GM19238 (cell line): Measurements from ENCODE around the gene PLXDC2.

Experiments
- DNase-seq: peaks from one replicate; pipeline ENCODE4 v3.0.0; 2011; ENCODE audit warnings: low spot score; ENCODE audit not compliant: insufficient read length

The PLXDC2 gene

DNA sequence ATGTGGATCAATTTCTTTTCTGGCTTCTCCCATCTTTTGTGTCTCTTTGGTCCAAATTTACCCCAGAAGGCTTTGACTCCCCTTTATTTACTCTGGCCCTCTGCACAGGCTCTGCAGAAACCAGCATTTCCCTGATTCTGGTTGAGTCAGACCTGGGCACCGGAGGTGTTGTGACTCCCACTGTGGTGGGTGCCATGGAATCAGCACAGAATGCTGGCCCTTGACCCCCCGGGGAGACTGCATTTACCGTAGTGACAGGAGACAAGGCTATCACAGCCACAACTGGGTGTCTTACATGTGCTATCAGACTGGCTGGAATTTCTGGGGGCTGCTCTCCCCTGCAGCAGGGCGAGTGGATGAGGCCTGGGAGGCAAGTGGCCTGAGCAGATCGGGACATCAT lies 37.6 kb downstream of the PLXDC2 start:
- no peak for DNase-seq

DNA sequence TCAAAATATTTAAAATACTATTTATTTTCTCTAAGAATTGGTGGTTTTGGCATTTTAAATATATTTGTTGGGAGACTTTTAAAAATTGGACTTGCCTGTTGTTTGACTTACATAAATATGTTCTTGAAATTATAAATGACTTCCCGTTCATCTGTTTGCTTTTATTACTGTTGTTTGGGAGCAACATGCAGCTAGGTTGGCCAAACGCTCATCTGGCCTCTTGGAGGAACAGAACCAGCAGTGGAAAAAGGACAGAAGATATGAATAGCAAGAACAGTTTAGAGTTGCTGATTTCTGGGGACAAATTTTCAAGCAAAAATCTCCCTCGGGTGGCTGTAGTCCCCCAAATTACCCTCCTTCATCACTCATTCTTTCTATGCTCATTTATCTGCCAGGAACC lies 41.6 kb downstream of the PLXDC2 start:
- no peak for DNase-seq

DNA sequence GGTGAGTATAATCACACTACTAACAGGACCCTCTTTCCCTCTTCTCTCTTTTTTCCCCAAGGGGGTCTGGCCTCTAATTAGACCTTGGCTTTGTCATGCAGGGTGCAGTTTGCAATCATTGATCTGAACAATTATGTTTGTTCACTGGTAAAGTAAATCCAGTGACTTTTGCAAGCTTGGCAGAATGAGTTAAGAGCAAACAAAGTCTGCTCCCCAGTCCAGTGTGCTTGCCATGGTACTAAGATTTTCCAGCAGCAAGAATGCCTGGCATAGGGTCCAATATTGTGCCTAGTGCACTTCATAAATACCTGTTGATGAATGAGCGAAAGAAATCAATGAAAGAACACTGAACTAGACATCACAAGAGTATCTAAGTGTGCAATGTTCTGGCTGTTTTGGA lies 43.9 kb downstream of the PLXDC2 start:
- no peak for DNase-seq

DNA sequence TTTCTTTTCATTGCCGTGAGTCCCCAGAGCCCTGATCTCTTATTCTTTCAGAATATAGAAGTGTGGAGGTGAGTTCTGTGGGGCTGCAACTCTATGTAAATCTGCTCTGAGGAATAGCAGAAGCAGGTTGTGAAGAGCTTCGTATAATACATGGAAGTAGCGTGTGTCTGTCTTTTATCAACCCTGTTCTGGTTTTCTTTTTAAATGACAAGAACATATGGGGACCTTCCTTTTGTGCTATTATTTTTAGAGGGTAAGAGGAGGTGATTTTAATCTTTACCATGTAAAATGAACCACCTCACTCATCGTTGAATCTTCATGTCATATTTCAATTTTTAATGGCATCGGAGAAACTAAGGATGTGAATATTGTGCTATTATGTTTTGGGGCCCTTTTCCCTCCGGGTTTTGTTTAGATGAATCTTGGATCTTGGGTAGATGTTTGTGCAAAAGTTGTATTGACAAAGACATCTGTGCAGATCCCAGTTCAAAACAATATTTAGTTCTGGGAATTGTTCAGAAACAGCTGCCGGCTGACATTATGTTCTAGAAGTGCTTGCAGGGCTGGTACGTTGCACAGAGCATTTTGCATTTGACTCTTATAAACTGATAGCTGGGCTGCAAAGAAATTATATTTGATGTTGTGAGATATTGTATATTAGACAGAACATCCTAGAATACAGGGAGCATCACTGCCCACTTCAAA lies 46.7 kb downstream of the PLXDC2 start:
- DNase-seq: no peak

DNA sequence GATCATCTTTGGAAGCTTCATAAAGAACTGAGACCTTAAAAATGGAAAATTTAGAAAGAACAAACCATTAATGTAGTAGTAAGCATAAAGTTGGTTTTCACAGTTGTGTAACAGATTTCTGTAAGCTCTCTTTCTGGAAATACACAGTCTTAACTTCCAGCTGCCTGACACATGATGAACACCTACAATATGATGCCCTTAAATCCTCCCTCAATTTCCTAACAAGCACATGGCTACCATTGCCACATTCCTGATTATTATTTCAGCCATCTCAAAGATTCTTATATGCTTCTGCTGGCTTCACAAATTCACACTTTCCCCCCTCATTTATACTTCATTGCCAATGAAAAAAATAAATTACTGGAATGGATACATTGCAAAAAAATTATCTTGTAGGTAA lies 49.4 kb downstream of the PLXDC2 start:
- no peak for DNase-seq

DNA sequence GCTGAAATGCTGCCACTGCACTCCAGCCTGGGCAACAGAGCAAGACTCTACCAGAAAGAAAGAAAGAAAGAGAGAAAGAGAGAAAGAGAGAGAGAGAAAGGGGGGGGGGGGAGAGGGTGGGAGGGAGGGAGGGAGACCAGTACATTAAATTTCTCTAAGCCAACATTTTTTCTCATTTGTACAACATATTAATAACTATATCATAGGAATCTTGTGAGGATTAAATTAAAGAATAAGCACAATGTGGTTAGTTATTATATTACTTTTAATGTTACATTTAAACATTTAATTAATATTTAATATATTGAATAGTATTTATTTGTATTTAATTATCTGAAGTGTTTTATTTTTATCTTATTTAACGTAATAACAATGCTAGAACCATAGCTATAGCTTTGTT lies 53.1 kb downstream of the PLXDC2 start:
- no peak for DNase-seq

DNA sequence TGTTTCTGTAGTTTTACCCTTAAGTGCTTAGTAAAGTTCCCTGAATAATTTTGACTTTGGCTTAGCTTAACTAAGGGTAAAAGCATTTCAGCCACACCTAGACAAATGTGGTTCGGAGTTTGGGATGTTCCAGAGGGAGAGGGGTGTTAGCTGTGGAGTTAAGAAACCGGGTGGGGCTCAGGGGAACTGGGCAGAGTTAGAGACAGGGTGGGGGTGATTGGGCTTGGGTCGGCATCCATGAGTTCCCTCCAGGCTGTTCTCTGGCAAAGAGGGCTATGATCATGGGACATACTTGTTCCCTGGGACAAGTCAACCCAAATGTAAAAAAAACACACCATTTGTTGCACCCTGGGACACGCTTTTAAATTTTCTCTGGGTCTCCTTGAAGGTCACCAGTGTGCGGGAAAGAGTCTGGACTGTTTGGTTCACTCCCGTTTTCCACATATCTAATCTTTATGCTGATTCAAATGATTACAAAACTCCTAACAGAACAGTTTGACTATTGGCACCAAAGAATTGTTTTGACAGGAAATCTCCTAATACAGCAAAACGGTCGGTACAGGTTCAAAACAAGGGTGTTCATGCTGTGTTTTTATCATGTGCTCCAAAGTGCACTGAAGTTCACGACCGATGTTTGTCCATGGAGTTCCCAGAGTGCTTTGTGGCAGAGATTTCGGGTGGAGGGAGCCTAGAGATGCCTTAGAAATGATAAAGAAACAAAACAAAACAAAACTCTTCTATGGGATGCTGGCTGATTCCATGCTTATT lies 56.5 kb downstream of the PLXDC2 start:
- no peak for DNase-seq

DNA sequence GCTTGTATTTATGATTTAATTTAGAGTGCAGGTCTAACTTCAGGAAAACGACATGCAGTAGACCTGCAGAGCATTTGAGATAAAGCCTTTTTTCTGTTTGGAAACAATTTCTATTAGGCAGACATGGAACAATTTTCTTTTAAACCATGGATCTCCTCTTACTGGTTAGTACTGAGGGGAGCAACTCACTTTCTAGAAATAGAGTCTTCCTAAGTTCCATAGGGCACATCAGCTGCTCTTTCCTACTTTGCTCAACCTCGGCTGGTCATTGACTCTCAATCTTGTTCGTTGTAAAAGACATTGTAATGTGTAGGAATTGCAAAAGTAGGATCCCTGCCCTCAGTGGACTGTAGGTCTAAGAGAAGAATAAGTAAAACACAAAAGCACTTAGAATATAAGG lies 58.0 kb downstream of the PLXDC2 start:
- no peak for DNase-seq

DNA sequence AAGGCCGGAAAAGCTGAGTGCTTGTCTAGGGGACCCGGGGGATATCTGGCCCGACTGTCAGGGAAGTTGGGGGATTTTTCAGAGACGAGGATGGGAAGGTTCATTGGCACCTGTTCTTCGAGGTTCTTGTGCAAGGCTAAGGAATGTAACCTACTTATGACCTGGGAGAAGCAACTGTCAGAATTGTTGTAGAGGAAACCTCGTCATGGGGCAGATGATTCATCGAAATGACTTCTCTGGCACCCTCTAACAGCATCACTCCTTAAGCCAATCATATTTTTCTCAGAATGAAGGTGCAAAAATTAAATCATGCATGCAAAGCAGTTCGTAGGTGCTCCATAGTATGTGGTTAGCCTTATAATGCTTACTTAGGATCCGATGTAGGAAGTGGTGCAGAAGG lies 58.6 kb downstream of the PLXDC2 start:
- DNase-seq: no peak

DNA sequence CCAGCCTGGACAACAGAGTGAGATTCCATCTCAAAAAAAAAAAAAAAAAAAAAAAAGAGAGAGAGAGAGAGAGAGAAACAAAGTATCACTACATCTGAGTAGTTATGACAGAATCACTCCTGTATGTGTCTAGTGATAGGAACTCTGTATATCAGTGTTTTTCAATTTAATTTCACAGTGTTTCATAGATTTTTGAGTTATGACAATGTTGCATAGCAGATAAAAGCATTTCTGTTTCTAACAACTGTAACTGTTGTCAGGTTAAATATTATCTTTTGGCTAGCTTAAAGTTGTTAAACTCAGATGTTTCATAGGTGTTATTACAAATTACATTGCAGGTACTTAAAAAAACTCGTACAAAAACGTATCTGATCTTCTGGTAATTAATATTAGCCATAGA lies 60.3 kb downstream of the PLXDC2 start:
- no peak for DNase-seq

DNA sequence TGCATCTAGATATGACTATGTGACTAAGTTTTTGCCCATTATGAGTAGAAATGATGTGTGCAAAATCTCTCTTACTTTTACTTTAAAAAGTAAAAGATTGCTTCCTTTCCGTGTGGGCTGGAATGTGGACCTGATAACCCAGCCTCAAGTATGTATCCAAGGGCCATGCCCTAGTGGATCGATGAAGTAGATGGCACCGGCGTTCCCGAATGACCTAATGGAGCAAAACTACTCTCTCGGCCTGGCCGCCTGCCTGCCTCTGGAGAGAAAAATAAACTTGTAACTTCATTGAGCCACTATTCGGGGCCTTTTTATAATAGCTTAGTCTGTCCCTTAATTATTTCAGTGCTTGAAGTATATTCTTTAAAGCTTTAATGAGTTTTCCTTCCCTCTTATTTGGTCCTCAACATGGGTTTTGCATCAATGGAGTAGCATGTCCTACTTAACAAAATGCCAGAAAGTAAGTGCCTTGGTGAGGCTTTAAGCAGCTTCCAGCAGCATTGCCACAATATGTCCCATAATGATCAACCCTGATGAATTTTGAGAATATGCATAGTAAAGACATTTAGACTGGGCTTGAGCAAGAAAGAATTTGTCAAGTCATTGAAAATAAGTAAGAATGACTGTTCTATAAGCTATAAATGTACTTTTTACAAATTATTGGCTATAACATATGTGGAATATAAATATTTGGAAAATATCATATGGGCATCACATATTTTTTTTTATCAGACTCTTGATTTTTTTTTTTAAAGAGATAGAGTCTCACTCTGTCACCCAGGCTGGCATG lies 61.4 kb downstream of the PLXDC2 start:
- no peak for DNase-seq

DNA sequence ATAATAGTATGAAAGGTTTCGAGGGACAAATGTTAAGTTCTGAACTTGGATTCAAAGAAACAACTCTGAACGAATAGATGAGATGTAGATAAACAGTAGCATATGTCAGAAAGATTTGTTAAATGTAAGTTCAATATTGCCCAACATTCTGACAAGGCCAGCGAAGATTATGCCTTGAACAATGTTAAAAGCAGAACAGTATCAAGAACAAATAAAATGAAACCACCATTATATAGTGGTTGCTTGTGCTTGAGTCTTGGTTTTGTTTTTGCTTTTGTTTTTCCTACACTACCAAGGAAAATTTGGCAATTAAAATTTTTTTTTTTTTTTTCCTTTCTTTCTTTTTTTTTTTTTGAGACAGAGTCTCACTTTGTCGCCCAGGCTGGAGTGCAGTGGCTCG lies 66.4 kb downstream of the PLXDC2 start:
- no peak for DNase-seq

DNA sequence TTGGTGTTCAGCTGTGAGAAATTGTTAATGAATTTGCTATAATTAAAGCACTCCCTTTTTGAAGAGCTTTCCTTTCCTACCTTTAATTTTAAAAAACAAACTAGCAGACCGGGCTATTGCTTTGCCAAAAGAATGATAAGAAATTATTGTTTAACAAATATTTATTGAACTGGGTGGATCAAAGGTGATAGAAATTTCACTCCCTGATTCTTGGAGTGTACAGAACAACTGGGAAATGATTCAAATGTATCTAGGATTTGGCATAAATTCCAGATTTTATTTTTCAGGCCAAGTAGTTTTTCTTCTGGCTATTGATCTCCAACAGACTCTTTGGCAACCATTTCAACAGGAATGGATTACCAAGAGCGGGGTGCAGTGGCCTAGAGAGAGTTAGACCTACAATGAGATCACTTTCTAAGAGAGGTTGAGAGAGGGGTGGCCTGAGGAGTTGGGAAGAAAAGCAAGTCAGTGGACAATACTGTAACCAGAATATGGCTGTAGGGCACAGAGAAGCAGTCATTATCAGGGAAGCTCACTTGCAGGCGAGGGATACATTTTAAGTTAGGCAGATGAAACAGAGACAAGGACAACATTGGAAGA lies 71.9 kb downstream of the PLXDC2 start:
- no peak for DNase-seq

DNA sequence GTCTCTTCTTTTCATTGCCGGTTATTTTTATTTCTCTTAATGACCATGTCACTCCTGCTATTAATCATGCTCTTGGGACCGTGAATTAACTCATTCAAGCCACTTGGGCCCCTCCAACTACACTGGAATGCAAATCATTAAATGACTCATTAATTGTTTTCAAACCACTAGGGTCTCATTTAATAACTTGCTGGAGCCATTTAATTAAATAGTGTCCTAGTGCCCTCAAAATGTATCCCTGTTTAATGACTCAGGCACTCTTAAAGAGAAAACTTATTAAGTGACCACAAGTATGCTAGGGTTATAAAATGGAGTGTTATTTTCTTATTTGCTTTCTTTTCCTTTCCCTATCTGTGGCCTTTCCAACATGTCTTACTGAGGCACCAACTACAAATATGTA lies 73.0 kb downstream of the PLXDC2 start:
- DNase-seq: no peak

DNA sequence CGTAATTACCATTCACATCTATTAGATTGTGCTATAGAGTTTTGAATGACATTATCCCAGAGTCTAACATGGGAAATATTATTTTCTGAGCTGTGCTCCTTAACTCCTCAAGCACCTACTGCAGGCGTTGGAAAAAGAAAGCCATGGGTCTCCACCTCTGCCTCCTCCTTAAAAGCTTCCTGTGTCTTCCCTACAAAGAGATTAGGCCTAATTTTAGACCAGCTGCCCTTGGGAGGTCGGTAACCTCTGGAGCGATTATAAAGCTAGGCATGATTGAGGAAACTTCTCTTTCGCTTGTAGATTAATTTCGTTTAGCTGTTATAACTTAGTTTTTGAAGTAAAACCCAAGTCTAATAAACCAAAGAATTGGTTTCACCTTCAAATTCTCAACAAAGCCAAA lies 75.2 kb downstream of the PLXDC2 start:
- no peak for DNase-seq

DNA sequence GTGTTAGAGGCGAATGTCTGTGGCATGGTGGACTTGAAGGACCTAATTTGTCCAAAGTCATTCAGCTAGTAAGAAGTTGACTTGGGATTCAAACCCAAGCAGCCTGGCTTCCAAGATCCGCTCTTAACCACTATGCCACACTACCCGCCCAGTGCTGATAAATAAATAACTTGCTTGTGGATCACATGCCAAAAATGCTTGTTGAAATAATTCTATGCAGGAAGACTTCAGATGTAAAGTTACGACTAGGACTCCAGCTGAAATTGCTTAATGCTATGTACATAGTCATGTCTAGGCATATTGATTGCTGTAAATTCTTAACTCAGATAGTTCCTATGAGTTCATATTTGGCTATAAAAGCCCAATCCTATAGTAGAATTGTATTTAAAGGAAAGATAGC lies 76.0 kb downstream of the PLXDC2 start:
- DNase-seq: no peak

DNA sequence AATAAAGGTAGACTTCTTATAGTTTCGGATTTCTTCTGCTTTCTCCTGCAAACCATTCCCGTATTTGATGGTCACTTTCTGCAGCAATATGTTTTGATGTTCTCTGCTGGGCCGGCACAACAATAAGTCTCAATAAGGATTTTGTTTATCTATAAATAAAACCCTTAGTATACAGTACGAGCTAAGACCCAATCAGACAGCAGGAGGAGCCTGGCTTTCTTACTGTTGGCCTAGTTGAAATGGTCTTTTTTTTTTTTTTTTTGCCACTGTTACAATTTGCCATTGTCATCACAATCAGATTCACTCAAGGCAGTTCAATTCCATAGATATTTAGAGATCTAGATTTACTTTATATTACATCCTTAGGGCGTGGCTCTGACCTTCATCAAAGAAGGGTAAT lies 76.4 kb downstream of the PLXDC2 start:
- DNase-seq: no peak

DNA sequence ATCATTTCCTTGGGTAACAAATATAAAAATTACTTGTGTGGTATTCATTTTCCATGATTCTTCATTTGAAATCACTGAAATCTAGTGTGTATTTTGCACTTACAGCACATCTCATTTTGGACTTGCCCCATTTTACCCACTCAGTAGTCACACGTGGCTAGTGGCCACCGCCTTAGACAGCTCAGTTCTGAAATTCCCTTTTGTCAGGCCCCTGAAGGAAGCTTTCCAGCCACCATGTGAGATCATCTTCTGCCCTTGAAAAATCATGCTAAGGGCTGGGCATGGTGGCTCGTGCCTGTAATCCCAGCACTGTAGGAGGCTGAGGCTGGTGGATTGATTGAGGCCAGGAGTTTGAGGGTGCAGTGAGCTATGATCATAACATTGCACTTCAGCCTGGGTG lies 79.3 kb downstream of the PLXDC2 start:
- no peak for DNase-seq

DNA sequence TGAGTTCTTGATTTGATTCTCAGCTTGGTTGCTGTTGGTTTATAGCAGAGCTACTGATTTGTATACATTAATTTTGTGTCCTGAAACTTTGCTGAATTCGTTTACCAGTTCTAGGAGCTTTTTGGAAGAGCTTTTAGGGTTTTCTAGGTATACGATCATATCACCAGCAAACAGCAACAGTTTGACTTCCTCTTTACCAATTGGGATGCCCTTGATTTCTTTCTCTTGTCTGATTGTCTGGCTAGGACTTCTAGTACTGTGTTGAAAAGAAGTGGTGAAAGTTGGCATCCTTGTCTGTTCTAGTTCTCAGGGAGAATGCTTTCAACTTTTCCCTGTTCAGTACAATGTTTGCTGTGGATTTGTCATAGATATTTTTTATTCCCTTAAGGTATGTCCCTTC lies 86.2 kb downstream of the PLXDC2 start:
- DNase-seq: no peak

DNA sequence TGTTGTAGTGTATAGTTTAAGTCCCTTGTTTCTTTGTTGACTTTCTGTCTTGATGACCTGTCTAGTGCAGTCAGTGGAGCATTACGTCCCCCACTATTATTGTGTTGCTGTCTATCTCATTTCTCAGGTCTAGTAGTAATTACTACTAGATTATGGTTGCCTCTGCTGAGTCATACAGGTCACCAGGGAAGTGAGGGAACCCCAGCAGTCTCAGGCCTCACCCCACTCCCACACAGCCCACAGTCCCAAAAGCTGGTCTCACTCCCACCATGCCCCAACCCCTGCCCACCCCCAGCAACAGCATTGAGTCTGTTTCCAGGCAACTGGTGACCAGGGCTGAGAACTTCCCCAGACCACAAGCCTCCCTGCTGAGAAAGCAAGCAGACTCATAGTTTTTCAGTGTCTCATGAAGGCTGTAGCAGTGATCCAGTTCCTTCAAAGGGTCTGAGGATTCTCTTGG lies 88.0 kb downstream of the PLXDC2 start:
- no peak for DNase-seq

DNA sequence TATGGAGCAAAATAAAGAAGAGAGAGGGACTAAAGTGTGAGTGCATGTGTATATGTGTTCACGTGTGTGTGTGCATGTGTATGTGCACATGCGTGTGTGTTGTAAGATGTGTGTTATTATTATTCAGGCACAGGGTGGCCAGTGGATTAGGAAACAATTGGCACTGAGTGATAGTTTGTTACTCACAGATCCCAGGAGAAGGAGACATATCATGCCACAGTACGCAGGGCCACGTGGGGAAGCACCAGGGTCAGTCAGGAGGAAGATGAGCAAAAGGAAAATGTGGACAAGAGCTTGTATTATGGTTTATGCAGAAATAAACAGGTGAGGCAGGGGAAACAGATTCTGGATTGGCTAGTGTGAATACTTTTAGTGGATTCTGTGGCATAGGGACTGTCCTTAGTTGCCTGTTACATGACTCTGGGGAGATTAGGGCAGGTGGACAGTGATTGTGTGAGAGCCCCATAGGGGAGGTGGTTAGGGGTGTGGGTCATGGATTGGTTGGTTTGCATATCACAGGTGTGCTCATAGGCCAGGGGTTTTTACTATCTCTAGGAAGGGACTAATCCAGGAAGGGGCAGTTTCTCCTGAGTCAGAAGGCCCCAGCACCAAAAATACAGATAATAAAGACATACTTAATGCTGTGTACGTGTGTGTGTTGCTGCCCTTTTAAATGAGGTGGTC lies 90.0 kb downstream of the PLXDC2 start:
- DNase-seq: no peak
